Activated T-cell treated with anti-CD3 and anti-CD28 coated beads for 24 hours (primary cell): Measurements from ENCODE around the gene MRTFA.

Source experiments
- DNase-seq: peaks from one replicate; pipeline ENCODE4 v3.0.0-alpha.2; 2020; ENCODE audit warnings: low read depth

The MRTFA gene

DNA sequence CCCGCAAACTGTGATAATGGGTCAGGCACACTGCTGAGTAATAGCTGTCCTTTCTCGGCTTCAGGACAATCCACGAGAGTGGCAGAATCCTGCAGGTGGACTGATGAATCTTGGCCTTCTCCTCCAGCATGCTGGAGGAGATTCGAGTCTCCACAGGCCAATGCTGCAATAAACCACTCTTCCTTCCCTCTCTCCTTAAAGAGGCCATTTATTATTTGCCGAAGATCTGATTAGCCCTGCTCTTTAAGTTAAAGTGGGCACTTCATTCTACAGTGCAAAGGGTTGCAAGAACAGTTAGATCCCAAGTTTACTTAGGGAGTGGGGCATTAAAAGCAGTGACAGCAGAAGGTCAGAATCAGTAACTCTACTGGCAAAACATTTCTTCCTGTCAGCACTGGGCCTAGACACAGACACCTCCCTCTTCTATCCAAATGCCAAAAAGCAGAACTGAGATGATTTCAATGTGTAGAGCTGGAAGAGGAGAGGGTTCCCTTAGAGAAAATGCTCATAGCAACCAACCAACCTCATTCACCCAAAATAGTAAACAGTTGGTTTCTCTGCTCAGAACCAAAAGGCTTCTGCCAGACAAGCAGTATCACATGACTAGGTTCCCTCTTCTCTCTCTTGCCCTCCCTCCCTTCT lies 144.4 kb downstream of the MRTFA start:
- DNase-seq: no peak

DNA sequence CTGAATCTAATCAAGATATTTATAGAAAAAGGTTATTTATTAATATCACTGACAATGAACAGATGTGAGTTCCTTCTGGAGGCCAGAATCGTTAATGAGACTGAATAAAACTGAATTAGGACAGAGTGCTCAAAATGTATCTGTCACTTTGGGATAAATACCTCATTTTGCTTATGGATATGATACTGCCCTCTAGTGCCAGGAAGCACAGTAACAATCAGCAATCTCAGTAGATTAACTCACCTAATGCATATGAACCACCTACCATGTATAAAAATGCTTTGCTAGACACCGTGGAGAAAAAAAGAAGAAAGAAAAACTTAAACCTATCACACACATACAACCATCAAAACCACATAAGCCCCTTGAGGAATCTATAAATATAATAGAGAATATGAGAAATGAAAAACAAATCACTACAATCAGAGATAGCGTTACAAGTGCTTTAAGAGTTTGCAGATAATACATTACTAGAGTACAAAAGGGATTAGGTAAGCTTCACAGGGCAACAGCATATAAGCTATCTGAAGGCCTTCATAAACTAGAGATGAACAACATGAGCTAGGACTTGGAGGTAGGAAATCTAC lies 148.8 kb downstream of the MRTFA start:
- DNase-seq: no peak

DNA sequence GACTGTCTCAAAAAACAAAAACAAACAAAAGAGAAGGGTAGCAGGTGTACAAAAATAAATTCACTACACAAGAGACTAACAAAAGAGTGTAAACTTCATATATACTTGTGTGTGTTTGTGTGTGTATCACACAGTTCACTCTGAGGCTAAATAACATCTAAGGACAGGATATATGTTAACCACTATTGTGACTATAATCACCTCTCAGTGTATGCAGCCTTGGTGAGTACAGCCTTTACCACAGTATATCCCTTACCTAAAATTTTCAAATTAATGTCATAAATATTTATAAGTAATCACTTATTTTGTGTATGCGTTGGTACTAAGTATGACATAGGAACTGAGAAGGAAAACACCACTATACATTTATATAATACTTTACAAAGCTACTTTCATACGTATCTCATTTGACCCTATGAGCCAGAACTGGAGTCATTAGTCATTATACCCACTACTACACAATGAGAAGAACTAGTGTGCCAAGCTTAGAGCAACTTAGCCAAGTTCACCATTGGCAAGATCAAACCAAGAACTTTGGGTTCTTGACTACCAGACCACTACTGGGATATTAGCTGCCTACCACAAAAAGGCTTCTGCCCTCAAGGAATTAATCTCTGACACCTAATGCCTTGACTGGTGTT lies 149.4 kb downstream of the MRTFA start:
- DNase-seq: no peak

- DNase-seq: no peak
Measured at GRCh38 chr22:40485813-40486667, 150.5 kb downstream of the MRTFA start.

DNA sequence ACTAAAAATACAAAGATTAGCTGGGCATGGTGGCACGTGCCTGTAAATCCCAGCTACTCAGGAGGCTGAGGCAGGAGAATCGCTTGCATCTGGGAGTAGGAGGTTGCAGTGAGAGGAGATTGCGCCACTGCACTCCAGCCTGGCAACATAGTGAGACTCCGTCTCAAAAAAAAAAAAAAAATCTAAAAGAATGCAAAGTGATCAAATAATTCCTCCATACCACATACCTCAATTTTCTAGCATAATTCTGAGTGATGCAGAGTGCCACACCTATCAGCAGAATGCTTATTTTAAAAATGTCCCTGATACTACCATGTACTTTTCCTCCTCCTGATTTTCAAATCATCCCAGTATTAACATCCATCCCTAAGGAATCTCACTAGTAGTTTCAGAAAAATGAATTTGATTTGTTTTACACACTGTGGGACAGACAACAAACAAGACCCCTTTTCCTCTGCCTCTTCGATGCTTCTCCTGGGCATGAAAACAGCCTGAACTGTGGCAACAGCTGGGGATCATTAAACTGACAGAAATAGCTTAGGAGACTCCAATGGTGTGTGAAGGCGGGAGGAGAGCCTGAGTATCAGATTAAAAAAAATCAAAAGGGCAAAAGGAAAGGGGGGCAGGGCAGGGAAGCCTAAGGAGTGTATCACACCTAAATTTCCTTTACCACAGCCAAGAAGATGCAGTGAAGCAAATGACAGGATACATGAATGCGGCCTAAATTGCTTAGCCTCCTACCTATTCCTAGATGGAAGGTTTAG lies 151.4 kb downstream of the MRTFA start:
- no peak for DNase-seq

DNA sequence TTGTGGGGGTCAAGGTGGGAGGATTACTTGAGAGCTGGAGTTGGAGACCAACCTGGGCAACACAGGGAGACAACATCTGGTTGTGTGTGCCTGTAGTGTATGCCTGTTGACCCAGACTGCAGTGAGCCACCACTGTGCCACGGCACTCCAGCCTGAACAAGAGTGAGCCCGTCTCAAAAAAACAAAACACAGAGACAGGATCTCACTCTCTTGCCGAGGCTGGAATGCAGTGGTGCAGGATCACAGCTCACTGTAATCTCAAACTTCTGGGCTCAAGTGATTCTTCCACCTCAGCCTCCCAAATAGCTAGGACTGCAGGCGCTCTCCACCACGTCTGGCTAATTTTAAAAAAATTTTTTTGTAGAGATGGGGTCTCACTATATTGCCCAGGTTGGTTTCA lies 153.6 kb downstream of the MRTFA start:
- DNase-seq: no peak

GRCh38 chr22:40482391-40482790 lies 154.1 kb downstream of the MRTFA start:
- no peak for DNase-seq

GRCh38 chr22:40480996-40481395 lies 155.5 kb downstream of the MRTFA start:
- no peak for DNase-seq

GRCh38 chr22:40479887-40480538 lies 156.5 kb downstream of the MRTFA start:
- DNase-seq: no peak

GRCh38 chr22:40479126-40479800 lies 157.3 kb downstream of the MRTFA start:
- no peak for DNase-seq

GRCh38 chr22:40478338-40479125 lies 158.0 kb downstream of the MRTFA start:
- DNase-seq: no peak

- DNase-seq: no peak
Measured at GRCh38 chr22:40477683-40478337, 158.7 kb downstream of the MRTFA start.

- no peak for DNase-seq
Measured at GRCh38 chr22:40476341-40476740, 160.2 kb downstream of the MRTFA start.

DNA sequence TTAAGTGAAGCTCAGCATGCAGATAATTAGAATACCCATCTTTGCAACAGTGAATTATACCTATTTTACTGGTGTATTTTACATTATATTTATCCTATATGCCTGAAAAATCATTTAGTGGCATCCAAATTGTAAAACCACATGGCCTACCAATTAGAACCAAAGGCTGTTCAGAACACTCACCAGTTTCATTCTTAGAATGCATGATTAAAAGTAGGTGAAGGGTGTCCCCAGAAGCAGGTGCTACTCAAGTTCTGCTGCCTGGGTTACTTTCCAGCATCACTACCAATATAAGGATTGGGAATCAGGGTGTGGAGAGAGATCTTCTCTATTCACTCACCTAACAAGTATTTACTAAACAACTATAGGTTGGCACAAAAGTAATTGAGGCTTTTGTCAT lies 162.8 kb downstream of the MRTFA start:
- no peak for DNase-seq

DNA sequence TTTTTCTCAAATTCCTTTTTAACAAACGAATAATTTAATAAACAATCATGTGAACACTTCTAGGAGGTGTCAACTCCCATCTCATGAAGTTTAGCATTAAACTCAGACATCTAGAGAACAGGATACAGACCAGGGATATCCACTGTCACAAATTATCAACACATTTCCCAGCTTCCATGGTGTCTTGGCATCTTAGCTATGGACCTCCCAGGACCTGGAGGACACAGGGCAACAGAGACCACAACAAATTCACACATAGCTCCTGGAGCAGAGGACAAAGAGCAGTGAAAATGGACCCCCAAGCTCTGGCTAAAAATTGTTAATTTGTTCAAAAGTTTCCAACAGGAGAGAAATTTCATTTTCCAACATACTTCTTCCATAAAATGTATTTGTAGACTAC lies 163.9 kb downstream of the MRTFA start:
- DNase-seq: no peak

DNA sequence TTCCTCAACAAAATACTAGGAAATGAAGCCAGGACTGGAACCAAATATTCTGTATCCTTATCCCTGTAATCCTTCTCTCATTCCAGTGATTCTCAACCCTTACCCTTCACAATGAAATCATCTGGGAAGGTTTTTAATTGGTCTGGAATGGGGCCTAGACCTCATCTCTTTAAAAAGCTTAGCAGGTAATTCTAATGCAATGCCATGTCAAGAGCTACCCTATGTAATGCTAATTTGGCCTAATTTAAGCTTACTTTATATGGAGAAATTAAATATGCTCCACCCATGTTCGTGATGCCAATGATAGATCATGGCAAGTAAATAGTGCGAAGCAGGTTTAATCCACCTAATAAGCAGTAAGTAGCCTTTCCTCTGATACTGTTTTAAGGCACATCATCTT lies 164.5 kb downstream of the MRTFA start:
- no peak for DNase-seq

- no peak for DNase-seq
Measured at GRCh38 chr22:40469181-40469580, 167.3 kb downstream of the MRTFA start.

DNA sequence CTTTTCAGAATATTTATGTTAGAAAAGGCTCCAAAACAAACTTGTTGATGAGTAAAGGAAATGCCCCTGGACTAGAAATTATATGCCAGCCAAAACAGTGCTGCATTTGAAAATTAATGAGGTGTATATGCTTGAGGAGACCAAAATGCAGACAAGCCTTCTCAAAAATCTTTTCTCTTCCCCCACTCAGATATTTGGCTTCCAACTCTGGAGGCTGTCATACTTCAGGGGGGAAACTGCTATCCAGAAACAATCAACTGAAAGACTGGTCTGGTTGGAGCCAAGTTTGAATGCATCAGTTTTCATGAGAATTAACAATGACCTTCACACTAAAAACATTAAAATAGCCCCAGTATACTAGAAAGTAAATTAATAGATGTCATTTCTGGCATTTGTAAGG lies 167.9 kb downstream of the MRTFA start:
- no peak for DNase-seq

- DNase-seq: no peak
Measured at GRCh38 chr22:40466976-40467375, 169.5 kb downstream of the MRTFA start.

GRCh38 chr22:40463683-40464082 lies 172.8 kb downstream of the MRTFA start:
- DNase-seq: peak; percentile 18
